ENCODE data around the gene IL18. TPM values are rescaled to one million over a fixed set of nuclear protein-coding genes. Genes with fewer than 3 reads are reported as not detected.
"Not testable (repeated sequence)": the region's sequence is repeated elsewhere in the genome, so short reads cannot be mapped to it uniquely, and the experiment has no call there.

IL18 gene
- polyA plus RNA-seq, 4 donors: 18.6 to 74.0 (median 46.1) TPM

DNA sequence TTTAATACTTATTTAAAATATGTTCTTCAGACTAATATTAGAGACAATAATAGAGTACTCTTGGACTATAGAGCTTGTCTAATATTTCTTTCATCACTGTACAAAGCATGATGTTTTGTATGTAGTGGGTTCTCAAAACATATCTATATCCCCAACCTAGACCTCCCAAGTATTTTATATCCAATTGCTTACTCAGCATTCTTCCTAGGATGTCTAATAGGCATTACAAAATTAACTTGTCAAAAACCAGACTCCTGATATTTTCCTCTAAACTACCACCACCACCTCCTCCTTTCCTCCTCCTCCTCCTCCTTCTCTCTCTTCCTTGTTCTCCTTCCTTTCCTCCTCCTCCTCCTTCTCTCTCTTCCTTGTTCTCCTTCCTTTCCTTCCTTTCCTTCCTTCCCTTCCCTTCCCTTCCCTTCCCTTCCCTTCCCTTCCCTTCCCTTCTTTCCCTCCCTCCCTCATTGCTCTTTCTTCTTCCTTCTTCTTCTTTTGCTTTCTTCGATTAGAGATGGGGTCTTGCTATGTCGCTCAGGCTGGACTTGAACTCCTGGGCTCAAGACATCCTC is 32.7 kb upstream of the IL18 start:
- 92 to 100% (median 98%) methylated on average over 2 of the region's 2 CpGs for WGBS, 3 donors
- Histone ChIP-seq H3K27ac (ENCODE audit: low read depth in 1 of 3, low read length in 2 of 3) (no peak overlapping the region), H3K36me3 (ENCODE audit: control insufficient read depth in 3 of 3, insufficient read depth in 2 of 3, low read depth in 1 of 3, low read length in 3 of 3) (no peaks in the 10 kb centered on the region), H3K9me3 (ENCODE audit: control insufficient read depth in 2 of 2, insufficient read depth in 1 of 2, low read depth in 1 of 2, low read length in 1 of 2) (no peaks in the 10 kb centered on the region), H3K4me1 (ENCODE audit: control insufficient read depth in 3 of 3, insufficient read depth in 2 of 3, low read depth in 1 of 3, low read length in 2 of 3) (peaks cover 0 to 4% (median 0%) of the 10 kb centered on the region in 3 donors), H3K4me3 (ENCODE audit: low read depth in 1 of 3, low read length in 3 of 3) (no peak overlapping the region), H3K27me3 (ENCODE audit: control insufficient read depth in 3 of 3, insufficient read depth in 3 of 3, low read length in 3 of 3) (no peaks in the 10 kb centered on the region)
- FAIRE-seq: no peak
- no peak for DNase-seq

DNA sequence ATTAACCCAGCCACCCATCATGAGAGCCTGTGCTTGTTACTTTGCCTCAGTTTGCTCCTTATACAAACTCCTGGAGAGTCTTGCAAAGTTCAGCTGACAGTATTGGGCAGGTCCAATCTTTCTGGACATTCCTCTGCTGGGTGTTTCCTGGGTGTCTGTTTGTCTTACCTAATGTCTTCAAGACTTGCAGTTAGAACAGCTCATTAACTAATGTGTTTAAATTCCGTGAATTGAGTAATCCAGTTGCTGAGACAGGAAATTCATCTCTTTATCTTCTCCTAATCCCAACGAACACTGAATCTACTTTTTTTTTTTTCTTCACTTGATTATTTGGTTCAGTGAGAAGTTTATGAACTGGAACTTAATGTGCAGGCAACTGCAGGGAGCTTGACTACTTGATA is 32.1 kb upstream of the IL18 start:
- WGBS, 3 donors: 31 to 47% (median 43%) methylated on average over 2 of the region's 2 CpGs
- Histone ChIP-seq H3K36me3 (ENCODE audit: control insufficient read depth in 3 of 3, insufficient read depth in 2 of 3, low read depth in 1 of 3, low read length in 3 of 3) (no peaks in the 10 kb centered on the region), H3K4me3 (ENCODE audit: low read depth in 1 of 3, low read length in 3 of 3) (no peak overlapping the region), H3K27me3 (ENCODE audit: control insufficient read depth in 3 of 3, insufficient read depth in 3 of 3, low read length in 3 of 3) (no peaks in the 10 kb centered on the region), H3K4me1 (ENCODE audit: control insufficient read depth in 3 of 3, insufficient read depth in 2 of 3, low read depth in 1 of 3, low read length in 2 of 3) (peaks cover 0 to 4% (median 0%) of the 10 kb centered on the region in 3 donors), H3K9me3 (ENCODE audit: control insufficient read depth in 2 of 2, insufficient read depth in 1 of 2, low read depth in 1 of 2, low read length in 1 of 2) (no peaks in the 10 kb centered on the region), H3K27ac (ENCODE audit: low read depth in 1 of 3, low read length in 2 of 3) (no peak overlapping the region)
- FAIRE-seq (no peak), DNase-seq (no peak)

DNA sequence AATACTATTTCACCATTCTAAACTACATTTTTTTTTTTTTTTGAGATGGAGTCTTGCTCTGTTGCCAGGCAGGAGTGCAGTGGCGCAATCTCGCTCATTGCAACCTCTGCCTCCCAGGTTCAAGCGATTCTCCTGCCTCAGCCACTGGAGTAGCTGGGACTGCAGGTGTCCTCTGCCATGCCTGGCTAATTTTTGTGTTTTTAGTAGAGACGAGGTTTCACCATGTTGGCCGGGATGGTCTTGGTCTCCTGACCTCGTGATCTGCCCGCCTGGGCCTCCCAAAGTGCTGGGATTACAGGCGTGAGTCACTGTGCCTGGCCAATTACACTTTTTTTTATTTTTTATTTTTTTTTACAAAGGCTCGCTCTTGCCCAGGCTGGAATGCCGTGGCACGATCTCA is 31.2 kb upstream of the IL18 start:
- not testable (repeated sequence) for H3K9me3 ChIP-seq (ENCODE audit: control insufficient read depth in 2 of 2, insufficient read depth in 1 of 2, low read depth in 1 of 2, low read length in 1 of 2); H3K4me1 ChIP-seq (ENCODE audit: control insufficient read depth in 3 of 3, insufficient read depth in 2 of 3, low read depth in 1 of 3, low read length in 2 of 3); H3K27ac ChIP-seq (ENCODE audit: low read depth in 1 of 3, low read length in 2 of 3); H3K27me3 ChIP-seq (ENCODE audit: control insufficient read depth in 3 of 3, insufficient read depth in 3 of 3, low read length in 3 of 3); H3K36me3 ChIP-seq (ENCODE audit: control insufficient read depth in 3 of 3, insufficient read depth in 2 of 3, low read depth in 1 of 3, low read length in 3 of 3); DNase-seq; FAIRE-seq; H3K4me3 ChIP-seq (ENCODE audit: low read depth in 1 of 3, low read length in 3 of 3)
- WGBS, 3 donors: 72 to 86% (median 85%) methylated on average over 11 of the region's 11 CpGs

DNA sequence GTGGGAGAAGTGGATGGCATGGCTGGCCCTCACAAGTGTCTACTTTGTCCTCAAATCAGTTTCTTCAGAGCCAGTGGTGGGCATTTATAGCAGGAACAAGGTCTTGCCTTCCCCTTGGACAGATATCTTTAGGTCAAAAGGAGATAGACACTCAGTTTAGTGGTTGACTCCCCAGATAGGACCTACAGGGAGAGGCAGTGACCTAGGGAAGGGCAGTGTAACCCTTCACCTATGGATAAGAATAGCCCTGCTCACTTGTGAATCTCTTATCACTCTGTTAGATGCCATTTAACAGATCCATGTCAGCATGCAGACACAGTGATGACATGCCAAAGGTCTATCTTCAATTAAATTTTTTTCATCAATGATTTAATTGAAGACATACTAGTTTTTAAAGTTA is 22.4 kb upstream of the IL18 start:
- no peak for FAIRE-seq
- Histone ChIP-seq H3K4me1 (ENCODE audit: control insufficient read depth in 3 of 3, insufficient read depth in 2 of 3, low read depth in 1 of 3, low read length in 2 of 3) (no peaks in the 10 kb centered on the region), H3K9me3 (ENCODE audit: control insufficient read depth in 2 of 2, insufficient read depth in 1 of 2, low read depth in 1 of 2, low read length in 1 of 2) (no peaks in the 10 kb centered on the region), H3K27me3 (ENCODE audit: control insufficient read depth in 3 of 3, insufficient read depth in 3 of 3, low read length in 3 of 3) (no peaks in the 10 kb centered on the region), H3K36me3 (ENCODE audit: control insufficient read depth in 3 of 3, insufficient read depth in 2 of 3, low read depth in 1 of 3, low read length in 3 of 3) (no peaks in the 10 kb centered on the region), H3K27ac (ENCODE audit: low read depth in 1 of 3, low read length in 2 of 3) (no peak overlapping the region), H3K4me3 (ENCODE audit: low read depth in 1 of 3, low read length in 3 of 3) (no peak overlapping the region)
- no peak for DNase-seq

DNA sequence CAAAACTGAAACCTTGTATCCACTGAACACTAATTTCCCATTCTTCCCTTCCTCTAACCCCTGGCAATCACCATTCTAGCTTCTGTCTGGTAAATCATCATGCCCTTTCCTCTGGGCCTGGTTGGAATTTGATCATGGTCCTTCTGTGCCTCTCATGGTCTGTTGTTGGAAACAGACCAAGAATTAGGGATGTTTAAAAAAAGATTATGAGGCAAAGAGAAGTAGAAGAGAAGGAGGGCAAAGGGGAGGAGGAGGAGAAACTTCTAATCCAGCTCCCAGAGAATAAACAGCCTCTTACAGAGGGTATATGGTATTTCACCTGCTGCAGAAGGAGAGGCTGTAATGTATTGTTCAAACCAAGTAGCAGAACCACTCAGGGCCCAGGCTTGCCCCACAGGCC is 22.0 kb upstream of the IL18 start:
- no peak for FAIRE-seq
- no peak for DNase-seq
- Histone ChIP-seq H3K4me3 (ENCODE audit: low read depth in 1 of 3, low read length in 3 of 3) (no peak overlapping the region), H3K27me3 (ENCODE audit: control insufficient read depth in 3 of 3, insufficient read depth in 3 of 3, low read length in 3 of 3) (no peaks in the 10 kb centered on the region), H3K9me3 (ENCODE audit: control insufficient read depth in 2 of 2, insufficient read depth in 1 of 2, low read depth in 1 of 2, low read length in 1 of 2) (no peaks in the 10 kb centered on the region), H3K27ac (ENCODE audit: low read depth in 1 of 3, low read length in 2 of 3) (no peak overlapping the region), H3K4me1 (ENCODE audit: control insufficient read depth in 3 of 3, insufficient read depth in 2 of 3, low read depth in 1 of 3, low read length in 2 of 3) (no peaks in the 10 kb centered on the region), H3K36me3 (ENCODE audit: control insufficient read depth in 3 of 3, insufficient read depth in 2 of 3, low read depth in 1 of 3, low read length in 3 of 3) (no peaks in the 10 kb centered on the region)

DNA sequence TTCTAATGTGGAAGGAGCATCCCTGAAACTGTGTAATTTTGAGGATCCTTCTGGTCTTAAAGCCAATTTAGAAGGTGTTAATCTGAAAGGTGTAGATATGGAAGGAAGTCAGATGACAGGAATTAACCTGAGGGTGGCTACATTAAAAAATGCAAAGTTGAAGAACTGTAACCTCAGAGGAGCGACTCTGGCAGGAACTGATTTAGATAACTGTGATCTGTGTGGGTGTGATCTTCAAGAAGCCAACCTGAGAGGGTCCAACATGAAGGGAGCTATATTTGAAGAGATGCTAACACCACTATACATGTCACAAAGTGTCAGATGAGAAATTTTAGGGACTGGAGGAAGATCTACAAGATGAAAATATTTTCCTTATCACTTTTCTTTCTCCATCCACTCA is 19.0 kb upstream of the IL18 start:
- H3K27ac ChIP-seq (ENCODE audit: low read depth in 1 of 3, low read length in 2 of 3): no peak overlapping the region
- no peak for DNase-seq
- H3K36me3 ChIP-seq (ENCODE audit: control insufficient read depth in 3 of 3, insufficient read depth in 2 of 3, low read depth in 1 of 3, low read length in 3 of 3): no peaks in the 10 kb centered on the region
- H3K4me3 ChIP-seq (ENCODE audit: low read depth in 1 of 3, low read length in 3 of 3): no peak overlapping the region
- no peaks in the 10 kb centered on the region for H3K27me3 ChIP-seq (ENCODE audit: control insufficient read depth in 3 of 3, insufficient read depth in 3 of 3, low read length in 3 of 3)
- 63 to 76% (median 63%) methylated on average over 1 of the region's 1 CpG for WGBS, 3 donors
- H3K4me1 ChIP-seq (ENCODE audit: control insufficient read depth in 3 of 3, insufficient read depth in 2 of 3, low read depth in 1 of 3, low read length in 2 of 3): no peaks in the 10 kb centered on the region
- no peak for FAIRE-seq
- no peaks in the 10 kb centered on the region for H3K9me3 ChIP-seq (ENCODE audit: control insufficient read depth in 2 of 2, insufficient read depth in 1 of 2, low read depth in 1 of 2, low read length in 1 of 2)

DNA sequence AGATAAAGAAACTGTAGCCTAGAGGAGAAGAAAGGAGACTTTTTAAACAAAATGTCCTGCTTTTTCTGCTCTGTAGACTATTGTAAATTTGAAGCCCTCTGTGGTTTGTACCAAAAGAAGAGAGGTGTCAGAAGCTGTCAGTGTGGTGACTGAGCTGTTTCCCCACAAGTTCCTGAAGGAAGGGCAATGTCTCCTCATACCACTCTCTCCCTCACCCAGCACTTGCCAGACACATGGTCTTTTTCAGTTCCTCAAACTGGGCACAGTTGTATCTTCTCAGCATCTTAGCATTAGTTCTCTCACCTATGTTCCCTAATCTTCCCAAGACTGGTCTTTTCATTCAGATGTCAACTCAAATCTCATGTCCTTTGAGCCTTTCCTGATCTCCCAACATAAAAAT is 15.7 kb upstream of the IL18 start:
- H3K9me3 ChIP-seq (ENCODE audit: control insufficient read depth in 2 of 2, insufficient read depth in 1 of 2, low read depth in 1 of 2, low read length in 1 of 2): no peaks in the 10 kb centered on the region
- no peak for FAIRE-seq
- no peaks in the 10 kb centered on the region for H3K27me3 ChIP-seq (ENCODE audit: control insufficient read depth in 3 of 3, insufficient read depth in 3 of 3, low read length in 3 of 3)
- H3K36me3 ChIP-seq (ENCODE audit: control insufficient read depth in 3 of 3, insufficient read depth in 2 of 3, low read depth in 1 of 3, low read length in 3 of 3): no peaks in the 10 kb centered on the region
- peaks cover 3 to 11% (median 3%) of the 10 kb centered on the region in 3 donors for H3K4me1 ChIP-seq (ENCODE audit: control insufficient read depth in 3 of 3, insufficient read depth in 2 of 3, low read depth in 1 of 3, low read length in 2 of 3)
- DNase-seq: no peak
- no peak overlapping the region for H3K27ac ChIP-seq (ENCODE audit: low read depth in 1 of 3, low read length in 2 of 3)
- H3K4me3 ChIP-seq (ENCODE audit: low read depth in 1 of 3, low read length in 3 of 3): no peak overlapping the region

DNA sequence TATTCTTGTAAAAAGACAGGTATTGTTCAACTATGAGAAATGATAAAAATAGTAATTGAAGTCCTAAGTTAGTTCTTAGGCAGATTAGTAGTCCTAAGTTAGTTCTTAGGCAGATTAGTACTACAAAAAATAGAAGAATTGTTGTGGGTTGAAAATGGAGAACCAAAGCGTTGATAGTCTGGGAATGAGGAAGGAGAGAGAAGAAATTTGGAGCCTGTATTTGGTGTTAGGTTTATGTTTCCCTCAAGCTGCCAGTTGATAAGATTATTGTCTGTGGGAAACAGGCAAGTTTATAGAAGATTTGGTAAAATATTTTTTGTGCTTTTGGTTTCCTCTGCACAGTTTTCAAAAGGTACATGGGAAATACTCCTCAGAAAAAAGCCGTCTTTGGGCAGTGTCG is 15.0 kb upstream of the IL18 start:
- DNase-seq: no peak
- no peak for FAIRE-seq
- peaks cover 3 to 11% (median 3%) of the 10 kb centered on the region in 3 donors for H3K4me1 ChIP-seq (ENCODE audit: control insufficient read depth in 3 of 3, insufficient read depth in 2 of 3, low read depth in 1 of 3, low read length in 2 of 3)
- H3K27me3 ChIP-seq (ENCODE audit: control insufficient read depth in 3 of 3, insufficient read depth in 3 of 3, low read length in 3 of 3): no peaks in the 10 kb centered on the region
- WGBS, 3 donors: 62 to 77% (median 77%) methylated on average over 3 of the region's 3 CpGs
- H3K27ac ChIP-seq (ENCODE audit: low read depth in 1 of 3, low read length in 2 of 3): no peak overlapping the region
- H3K4me3 ChIP-seq (ENCODE audit: low read depth in 1 of 3, low read length in 3 of 3): no peak overlapping the region
- no peaks in the 10 kb centered on the region for H3K36me3 ChIP-seq (ENCODE audit: control insufficient read depth in 3 of 3, insufficient read depth in 2 of 3, low read depth in 1 of 3, low read length in 3 of 3)
- no peaks in the 10 kb centered on the region for H3K9me3 ChIP-seq (ENCODE audit: control insufficient read depth in 2 of 2, insufficient read depth in 1 of 2, low read depth in 1 of 2, low read length in 1 of 2)

DNA sequence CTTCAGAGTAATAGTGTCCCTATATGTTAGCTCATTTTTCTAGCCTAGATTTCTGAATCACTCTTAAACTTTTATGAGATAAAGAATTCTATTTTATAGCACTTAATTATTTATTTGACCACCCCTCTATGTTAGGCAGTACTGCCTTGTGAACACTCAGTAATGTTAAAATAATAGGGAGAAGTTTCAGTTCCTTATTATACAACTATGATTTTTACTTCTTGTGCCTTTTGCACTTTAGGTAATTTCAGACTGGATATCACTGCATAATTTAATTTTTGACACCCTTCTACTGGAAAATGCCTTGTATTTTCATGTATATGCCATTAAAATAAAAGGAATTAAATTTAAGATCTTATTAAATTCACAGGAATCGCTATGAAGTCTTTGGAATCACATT is 14.5 kb upstream of the IL18 start:
- no peak overlapping the region for H3K27ac ChIP-seq (ENCODE audit: low read depth in 1 of 3, low read length in 2 of 3)
- no peak for DNase-seq

More for the DNA sequence above, 14.5 kb upstream of the IL18 start:
- no peak for FAIRE-seq
- H3K27me3 ChIP-seq (ENCODE audit: control insufficient read depth in 3 of 3, insufficient read depth in 3 of 3, low read length in 3 of 3): no peaks in the 10 kb centered on the region
- H3K4me3 ChIP-seq (ENCODE audit: low read depth in 1 of 3, low read length in 3 of 3): no peak overlapping the region
- H3K36me3 ChIP-seq (ENCODE audit: control insufficient read depth in 3 of 3, insufficient read depth in 2 of 3, low read depth in 1 of 3, low read length in 3 of 3): no peaks in the 10 kb centered on the region
- no peaks in the 10 kb centered on the region for H3K9me3 ChIP-seq (ENCODE audit: control insufficient read depth in 2 of 2, insufficient read depth in 1 of 2, low read depth in 1 of 2, low read length in 1 of 2)
- WGBS, 3 donors: 92 to 96% (median 93%) methylated on average over 1 of the region's 1 CpG
- peaks cover 3 to 11% (median 3%) of the 10 kb centered on the region in 3 donors for H3K4me1 ChIP-seq (ENCODE audit: control insufficient read depth in 3 of 3, insufficient read depth in 2 of 3, low read depth in 1 of 3, low read length in 2 of 3)
